K562 (cell line): Measurements from ENCODE around the gene CCDC183. TPM values are rescaled to one million over a fixed set of nuclear protein-coding genes. Genes with fewer than 3 reads are reported as not detected.
A peak's percentile ranks its signal among the peaks of the same experiment; 100 is the strongest.
"Not testable (repeated sequence)": the region's sequence is repeated elsewhere in the genome, so short reads cannot be mapped to it uniquely, and the experiment has no call there.

Experiments used
- ATAC-seq: fragments of 200-7000 bp; cut with Tn5 transposase; 3 replicates; pipeline ENCODE4 v1.9.1; 2020; ENCODE audit warnings: moderate library complexity
- BruUV-seq: library from RNA; stranded (reverse); fragments of 400-500 nt; replicated peaks from 2 replicates; lab custom pipeline; 2021; lab: Mats Ljungman, UMichigan
- CTCF ChIA-PET: fragments of 300-600 bp; formaldehyde crosslinking; extraction: SDS; loops from one replicate; lab custom pipeline; 2021; ENCODE audit warnings: low intra/inter-chr PET ratio; lab: Yijun Ruan, JAX
- POLR2A ChIA-PET: fragments of 300-600, 350-650 bp; sonication (Branson Sonifier 250); formaldehyde crosslinking; extraction: SDS; loops from one replicate; lab custom pipeline; 2021; ENCODE audit warnings: antibody characterized with exemption, inconsistent platforms; lab: Yijun Ruan, JAX
- DNase-seq, 4 experiments: peaks; one replicate each; pipeline versions ENCODE4 v3.0.0 to v3.0.0-alpha.2; 2011 to 2018; ENCODE audit warnings: low spot score in 3 of 4, mixed read lengths in 3 of 4; ENCODE audit errors: extremely low read depth in 1 of 4
- FAIRE-seq: peaks from 2 replicates; lab custom pipeline; 2011; peaks lifted over from hg19 to GRCh38; lab: Jason Lieb, UNC
- H2AFZ ChIP-seq: 2 replicates; pipeline ENCODE4 v1.6.0; 2011; ENCODE audit warnings: low read depth, low read length, control low read depth, inconsistent platforms
- H3K27ac ChIP-seq: fragments of 200-600 bp; 3 replicates; pipeline ENCODE4 v1.8.0; 2011; ENCODE audit warnings: low read depth, mild to moderate bottlenecking, control low read depth, inconsistent platforms, low read length, moderate library complexity, mixed read lengths; ENCODE audit errors: extremely low read depth
- H3K27me3 ChIP-seq, 2 experiments: fragments of 300-600 bp in 1 of 2; 2 replicates in 1 of 2; 3 replicates in 1 of 2; pipeline versions ENCODE4 v1.6.0 to v1.8.0; 2011; ENCODE audit warnings: inconsistent platforms in 2 of 2, low read length in 2 of 2, mild to moderate bottlenecking in 1 of 2, mixed read lengths in 1 of 2, moderate library complexity in 1 of 2; ENCODE audit not compliant: control insufficient read depth in 2 of 2, insufficient read depth in 2 of 2
- H3K36me3 ChIP-seq: fragments of 300-600 bp; 3 replicates; pipeline ENCODE4 v1.8.0; 2011; ENCODE audit warnings: mild to moderate bottlenecking, low read length, inconsistent platforms; ENCODE audit not compliant: control insufficient read depth, insufficient read depth
- H3K4me1 ChIP-seq, 2 experiments: fragments of 200-600 bp in 1 of 2; replicated peaks in 1 of 2; 2 replicates in 1 of 2; 3 replicates in 1 of 2; pipeline versions ENCODE4 v1.5.1 to v1.8.0; 2011; ENCODE audit warnings: inconsistent platforms in 2 of 2, low read length in 2 of 2, mild to moderate bottlenecking in 1 of 2, mixed read lengths in 1 of 2, moderate library complexity in 1 of 2; ENCODE audit not compliant: control insufficient read depth in 2 of 2, insufficient read depth in 2 of 2
- H3K4me2 ChIP-seq: 2 replicates; pipeline ENCODE4 v1.6.1; 2011; ENCODE audit warnings: low read length, control low read depth, inconsistent platforms, mixed read lengths; ENCODE audit not compliant: insufficient read depth
- H3K4me3 ChIP-seq: fragments of 200-600 bp; sonication (generic), shearing (Covaris generic); 2 replicates; pipeline ENCODE4 v1.5.1; 2016; ENCODE audit warnings: control low read depth, inconsistent platforms
- H3K79me2 ChIP-seq: fragments of 200-600 bp; 3 replicates; pipeline ENCODE4 v1.8.0; 2011; ENCODE audit warnings: low read length, inconsistent platforms; ENCODE audit not compliant: control insufficient read depth, insufficient read depth
- H3K9ac ChIP-seq, 2 experiments: 2 replicates each; pipeline versions ENCODE4 v1.6.0 to v1.6.1; 2011; ENCODE audit warnings: low read depth in 2 of 2, low read length in 2 of 2, control low read depth in 1 of 2, inconsistent platforms in 1 of 2, mild to moderate bottlenecking in 1 of 2, mixed read lengths in 1 of 2; ENCODE audit not compliant: insufficient read depth in 1 of 2
- H3K9me1 ChIP-seq: one replicate; pipeline ENCODE4 v1.6.0; 2011; ENCODE audit warnings: inconsistent platforms, mild to moderate bottlenecking, low read length, moderate library complexity; ENCODE audit not compliant: control insufficient read depth, insufficient read depth
- H3K9me3 ChIP-seq: replicated peaks from 2 replicates; pipeline ENCODE4 v1.5.1; 2011; ENCODE audit warnings: low read depth, low read length, inconsistent platforms; ENCODE audit not compliant: control insufficient read depth, insufficient read depth
- H4K20me1 ChIP-seq: replicated peaks from 2 replicates; pipeline ENCODE4 v1.6.1; 2011; ENCODE audit warnings: low read length, inconsistent platforms, mixed read lengths; ENCODE audit not compliant: control insufficient read depth, insufficient read depth
- POLR2A ChIP-seq: fragments of 450-650 bp; conservative IDR thresholded peaks from 2 replicates; pipeline ENCODE4 v1.6.1; 2016
- POLR2G ChIP-seq: fragments of 200-400 bp; formaldehyde crosslinking; IDR thresholded peaks from 2 replicates; pipeline ENCODE4 v1.6.1; 2017; ENCODE audit warnings: low read depth, mild to moderate bottlenecking, antibody characterized with exemption, low read length, moderate library complexity
- SMAD1 ChIP-seq: fragments of 150-350 bp; IDR thresholded peaks from 2 replicates; pipeline ENCODE4 v1.6.1; 2014; ENCODE audit warnings: low read length, low read depth; ENCODE audit not compliant: partially characterized antibody
- WGBS: fragments of 100-300 bp; shearing (Covaris generic); methylation state at CpG from one replicate; pipeline ENCODE4 v1.1.6; 2016; ENCODE audit warnings: low coverage, mixed read lengths; ENCODE audit not compliant: insufficient coverage; ENCODE audit errors: missing lambda C conversion rate; 5-methylcytosine and 5-hydroxymethylcytosine counted together
- in situ Hi-C: fragments of 300-500 bp; cut with MboI; formaldehyde crosslinking; loops from 4 replicates; pipeline ENCODE4 v1.15.0; 2018; ENCODE audit warnings: inconsistent platforms, mixed read lengths
- intact Hi-C: fragments of 100-400 bp; cut with micrococcal nuclease; formaldehyde crosslinking; loops from 2 replicates; pipeline ENCODE4 v1.14.2; 2022
- polyA plus RNA-seq, 8 experiments: library from polyadenylated mRNA; depleted of rRNA in 4 of 8; stranded (reverse) in 5 of 8; unstranded in 3 of 8; fragments of >200 nt; fragmentation: Nextera tagmentation in 2 of 8; fragmentation: Illumina TruSeq in 1 of 8; extraction: Ambion mirVana in 2 of 8; extraction: Trizol in 1 of 8; gene quantifications; 2 replicates each; pipeline versions ENCODE4 v1.2.1 to v1.2.3, GENCODE V29; 2011 to 2014; ENCODE audit warnings: inconsistent platforms in 1 of 8, missing spikeins in 1 of 8
- total RNA-seq, 7 experiments: library from RNA; depleted of rRNA in 6 of 7; stranded (reverse); fragments of >200 nt in 6 of 7; fragmentation: Illumina TruSeq in 2 of 7; extraction: Trizol in 2 of 7; gene quantifications; 2 replicates each; pipeline versions ENCODE4 v1.2.1 to v1.2.3, GENCODE V29; 2011 to 2021; ENCODE audit warnings: low replicate concordance in 1 of 7

The CCDC183 gene
- total and polyA plus RNA-seq, 9 of the 15 experiments (the other 6 are each of a cell fraction or from before 2014, with no cell fraction given): 0.21 to 0.60 (median 0.29) TPM; not detected in 4

- CTCF ChIA-PET: no interaction called here
- H4K20me1 ChIP-seq: no peaks in the 10 kb centered on the region
Observed at GRCh38 chr9:136802321-136802720, 6.2 kb downstream of the CCDC183 start.

GRCh38 chr9:136803009-136803550 lies 6.9 kb downstream of the CCDC183 start:
- intact Hi-C loops, H3K4me3 ChIP-seq, DNase-seq, H3K9me1 ChIP-seq, H3K27me3 ChIP-seq, H2AFZ ChIP-seq, H3K9me3 ChIP-seq, H3K4me2 ChIP-seq, H4K20me1 ChIP-seq, BruUV-seq, ATAC-seq, H3K27ac ChIP-seq, FAIRE-seq, CTCF ChIA-PET, in situ Hi-C loops: not testable (repeated sequence)
- H3K9ac ChIP-seq: peak overlapping the region in 1 of 2 experiments; percentile 75; a peak in 2 of 4 replicates
- H3K4me1 ChIP-seq: peaks cover 23 to 86% of the 10 kb centered on the region in 2 experiments
- WGBS: 100% methylated on average over 3 of the region's 9 CpGs
- TF ChIP-seq POLR2G: 0 out of 2 replicates have a peak, but pooled peaks have one; percentile 33
- H3K79me2 ChIP-seq: peaks cover 18% of the 10 kb centered on the region
- H3K36me3 ChIP-seq: peaks cover 11% of the 10 kb centered on the region; the same call in 2 of the 3 replicates
- POLR2A ChIA-PET: interaction anchor here (0.6 to 0.7 kb wide), 2 partner anchors 9 to 37 kb away, joined by 3 to 6 read pairs; no protein-coding TSS in a partner anchor

More at GRCh38 chr9:136802321-136802720, 6.2 kb downstream of the CCDC183 start:
- H3K9me3 ChIP-seq: no peaks in the 10 kb centered on the region
- no peak overlapping the region for H2AFZ ChIP-seq
- no peaks in the 10 kb centered on the region for H3K9me1 ChIP-seq
- H3K36me3 ChIP-seq: peaks cover 11% of the 10 kb centered on the region; the same call in 2 of the 3 replicates
- H3K27me3 ChIP-seq: no peaks in the 10 kb centered on the region
- H3K79me2 ChIP-seq: peaks cover 10% of the 10 kb centered on the region
- BruUV-seq: no TSS peak
- ATAC-seq (no peak), FAIRE-seq (no peak), DNase-seq (no peak)
- POLR2A ChIA-PET: interaction anchor here (0.6 to 0.7 kb wide), 3 partner anchors 9 to 188 kb away, joined by 3 to 6 read pairs (median 3); no protein-coding TSS in a partner anchor
- intact Hi-C loops: no loop called here
- H3K9ac ChIP-seq: 0 out of 4 replicates have a peak overlapping the region, but pooled peaks of 1 of the 2 experiments have one; percentile 61
- in situ Hi-C loops: no loop called here
- no peak overlapping the region for H3K4me3 ChIP-seq
- no peak overlapping the region for H3K27ac ChIP-seq
- TF ChIP-seq POLR2A (0 out of 2 replicates have a peak, but pooled peaks have one; percentile 8), SMAD1 (no peak)
- H3K4me2 ChIP-seq: no peak overlapping the region
- 40% methylated on average over 6 of the region's 6 CpGs for WGBS
- H3K4me1 ChIP-seq: peaks cover 23 to 80% of the 10 kb centered on the region in 2 experiments
